ENCODE data around the gene NPIPB13.
"Not testable (repeated sequence)": the region's sequence is repeated elsewhere in the genome, so short reads cannot be mapped to it uniquely, and the experiment has no call there.

Gene NPIPB13

DNA sequence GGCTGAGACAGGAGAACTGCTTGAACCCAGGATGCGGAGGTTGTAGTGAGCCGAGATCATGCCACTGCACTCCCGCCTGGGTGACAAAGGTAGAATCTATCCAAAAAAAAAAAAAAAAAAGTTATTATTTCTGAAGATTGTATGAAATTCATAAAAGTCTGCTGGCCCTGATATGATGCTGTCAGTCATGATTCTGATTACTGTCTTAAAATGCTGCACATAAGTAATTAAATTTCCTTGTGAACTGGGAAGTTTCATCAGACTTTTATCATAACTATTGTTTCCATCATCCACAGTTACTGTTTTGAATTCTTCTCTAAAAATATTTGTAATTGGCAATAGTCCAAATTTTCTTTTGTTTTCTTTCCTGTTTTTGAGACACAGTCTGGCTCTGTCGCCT, at the start of gene NPIPB13:
TSS of gene NPIPB13 (minus strand) at position 101 of the 400 bp plus-strand sequence. CDS start 2,906 bp downstream, outside the sequence.
- not testable (repeated sequence) for ATAC-seq

DNA sequence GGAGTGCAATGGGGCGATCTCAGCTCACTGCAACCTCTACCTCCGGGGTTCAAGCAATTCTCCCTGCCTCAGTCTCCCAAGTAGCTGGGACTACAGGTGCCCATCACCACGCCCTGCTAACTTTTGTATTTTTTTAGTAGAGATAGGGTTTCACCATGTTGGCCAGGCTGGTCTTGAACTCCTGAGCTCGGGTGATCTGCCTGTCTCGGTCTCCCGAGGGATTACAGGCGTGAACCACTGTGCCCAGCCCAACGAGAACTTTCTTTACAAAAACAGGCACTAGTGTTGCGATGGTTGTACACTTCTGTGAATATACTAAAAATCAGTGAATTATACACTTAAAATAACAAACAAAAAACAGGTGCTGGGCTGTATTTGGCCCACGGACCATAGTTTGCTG, 34.1 kb upstream of the NPIPB13 start:
- not testable (repeated sequence) for ATAC-seq

DNA sequence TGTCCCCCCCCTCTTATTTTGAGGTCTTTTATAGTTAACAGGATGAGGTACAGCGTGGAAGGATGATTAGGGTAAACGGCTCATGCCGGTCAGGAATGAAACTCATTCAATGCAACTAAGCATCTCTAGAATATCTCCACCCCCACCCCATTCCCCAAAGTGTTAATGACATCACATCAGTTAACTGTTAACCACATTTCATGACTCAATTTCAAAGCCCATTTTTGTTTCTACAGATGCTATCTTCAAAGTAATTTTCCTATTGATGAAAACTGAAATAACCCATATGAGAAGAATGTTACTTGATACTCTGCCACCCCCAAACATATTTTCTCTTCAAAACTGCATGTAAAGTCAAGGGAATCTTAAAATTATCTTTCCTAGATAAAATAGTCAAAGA, 30.2 kb upstream of the NPIPB13 start:
- not testable (repeated sequence) for ATAC-seq

DNA sequence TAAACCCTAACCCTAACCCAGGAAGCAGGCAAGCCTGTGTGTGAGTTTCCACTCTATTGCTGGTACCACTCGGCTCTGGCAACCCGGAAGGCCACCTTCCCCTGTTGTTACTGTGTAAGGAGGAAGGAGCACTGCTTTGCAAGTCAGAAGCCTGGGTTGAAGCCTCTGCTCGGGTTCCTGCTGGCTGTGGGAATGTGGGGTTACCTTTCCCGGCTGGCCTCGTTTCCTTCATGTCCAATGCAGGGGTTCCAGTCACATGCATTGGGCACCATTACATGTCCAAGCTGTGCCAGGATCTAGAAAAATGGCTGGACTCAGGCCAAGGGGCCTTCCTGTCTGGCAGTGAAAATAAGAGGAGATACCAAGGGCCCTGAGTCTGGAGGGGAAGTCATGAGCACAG, 31.2 kb downstream of the NPIPB13 start:
- not testable (repeated sequence) for ATAC-seq

DNA sequence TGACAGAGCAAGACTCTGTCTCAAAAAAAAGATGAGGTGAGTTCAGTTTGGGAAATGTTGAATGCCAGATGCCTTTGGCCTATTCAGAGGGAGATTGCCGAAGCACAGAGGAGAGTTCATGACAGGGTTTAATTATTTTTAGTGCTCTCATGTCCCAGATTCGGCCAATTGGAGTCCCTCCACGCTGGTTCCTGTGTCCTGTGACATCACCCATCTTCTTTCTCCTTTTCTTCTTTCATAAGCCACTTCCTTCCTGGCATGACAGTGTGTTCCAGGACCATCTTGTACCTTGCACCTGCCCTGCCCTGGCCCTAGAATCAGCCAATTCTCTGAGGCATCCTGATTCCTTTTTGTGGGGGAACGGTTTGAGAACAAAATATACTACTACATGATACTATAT, 36.9 kb downstream of the NPIPB13 start:
- peak; percentile 36 to 40 for ATAC-seq

DNA sequence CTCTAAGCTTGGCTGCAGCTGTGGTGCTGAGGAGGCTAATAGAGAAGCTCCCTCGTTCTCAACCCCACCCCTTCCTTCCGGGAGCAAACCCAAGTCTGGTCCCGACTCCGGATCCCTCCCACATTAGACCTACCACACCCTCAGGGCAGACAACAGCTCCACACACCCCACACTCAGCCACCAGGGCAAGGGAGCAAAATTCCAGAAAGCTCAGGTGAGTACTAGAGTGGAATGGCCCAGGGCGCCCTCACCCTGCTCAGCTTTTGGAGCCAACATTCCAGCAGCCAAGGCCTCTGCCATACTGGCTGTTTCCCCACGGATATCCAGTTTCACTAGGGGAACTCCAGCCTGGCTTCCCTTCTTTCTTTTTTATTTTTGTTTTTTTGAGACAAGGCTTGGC, 39.2 kb downstream of the NPIPB13 start:
- ATAC-seq: not testable (repeated sequence)

DNA sequence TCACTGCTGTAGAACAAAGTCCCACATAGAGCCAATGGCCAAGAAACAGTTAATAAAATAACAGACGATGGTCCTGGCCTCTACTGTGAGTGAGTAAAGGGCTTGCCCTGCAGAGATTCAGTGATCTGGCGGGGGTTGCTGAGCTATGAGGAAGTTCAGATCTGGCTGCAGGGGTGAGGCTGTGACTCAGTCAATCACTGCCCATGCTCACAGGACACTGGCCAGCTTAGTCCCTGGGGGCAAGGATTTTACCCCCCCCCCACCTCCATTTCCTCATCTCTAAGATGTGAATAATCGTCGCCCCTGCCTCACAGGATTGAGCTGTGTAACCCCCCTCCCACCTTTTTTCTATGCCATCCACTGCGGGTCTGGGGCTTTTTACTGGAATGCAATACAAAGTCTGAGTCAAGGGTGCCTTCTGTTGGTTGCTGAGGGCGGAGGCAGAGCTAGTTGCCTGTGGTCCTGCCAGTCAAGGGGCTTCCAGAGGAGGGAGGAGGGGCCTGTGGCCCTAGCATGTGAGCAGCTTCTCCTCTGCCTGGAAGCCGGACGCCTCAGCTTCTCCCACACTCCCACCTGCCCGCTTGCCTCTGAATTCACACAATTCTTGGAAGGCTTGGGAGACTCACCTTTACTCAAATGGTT, 41.1 kb downstream of the NPIPB13 start:
- ATAC-seq: not testable (repeated sequence)

DNA sequence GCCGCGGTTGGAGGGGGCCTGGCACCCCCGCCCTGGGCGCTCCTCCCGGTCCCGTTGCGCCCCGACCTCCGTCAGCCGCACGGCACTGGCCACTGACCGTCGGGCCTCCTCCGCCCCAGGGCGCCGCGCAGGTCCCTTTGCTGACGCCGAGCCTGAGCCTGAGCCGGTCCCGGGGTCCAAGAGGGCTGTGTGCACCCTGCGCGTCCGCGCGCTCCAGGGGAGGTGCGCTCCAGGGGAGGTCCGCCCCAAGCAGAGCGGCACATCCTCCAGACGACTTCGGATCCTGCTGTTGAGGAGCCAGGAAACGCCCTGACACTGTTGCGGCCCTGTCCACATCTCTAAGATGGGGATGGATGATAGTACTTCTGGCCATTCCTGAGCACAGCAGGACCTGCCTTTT, 42.0 kb downstream of the NPIPB13 start:
- peak; percentile 64 to 69 for ATAC-seq

DNA sequence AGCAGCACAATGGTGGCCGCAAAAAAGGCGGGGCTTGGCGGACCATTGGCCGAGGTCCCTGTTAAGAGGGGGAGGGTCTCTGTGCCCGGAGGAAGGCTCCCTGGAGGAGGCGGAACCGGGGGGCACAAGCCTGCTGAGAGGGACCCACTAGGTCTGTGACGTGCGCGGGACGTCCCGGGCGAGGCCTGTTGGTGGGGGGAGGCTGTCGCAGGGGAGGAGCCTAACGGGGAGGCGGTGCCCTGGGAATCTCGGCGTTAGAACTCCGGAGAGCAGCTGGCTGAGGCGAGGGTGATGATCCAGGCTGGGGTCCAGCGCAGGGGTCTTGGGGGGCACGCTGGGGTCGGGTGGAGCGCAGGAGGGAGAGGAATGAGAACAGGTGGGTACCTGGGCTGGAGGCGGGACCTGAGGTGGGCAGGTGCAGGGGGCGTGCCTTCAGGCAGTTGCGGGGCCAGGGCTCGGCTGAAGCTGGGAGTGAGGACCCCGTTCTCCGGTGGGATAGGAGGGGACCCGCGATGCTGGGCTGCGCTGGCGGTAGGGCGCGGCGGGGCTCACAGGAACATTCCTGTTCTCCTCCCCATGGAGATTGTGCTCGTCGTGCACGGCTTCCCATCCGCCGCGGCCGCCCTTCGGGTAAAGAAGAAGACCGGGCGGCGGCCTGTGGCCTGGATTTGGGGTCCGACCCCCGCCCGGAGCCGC, 42.6 kb downstream of the NPIPB13 start:
- ATAC-seq: peak; percentile 56 to 68

DNA sequence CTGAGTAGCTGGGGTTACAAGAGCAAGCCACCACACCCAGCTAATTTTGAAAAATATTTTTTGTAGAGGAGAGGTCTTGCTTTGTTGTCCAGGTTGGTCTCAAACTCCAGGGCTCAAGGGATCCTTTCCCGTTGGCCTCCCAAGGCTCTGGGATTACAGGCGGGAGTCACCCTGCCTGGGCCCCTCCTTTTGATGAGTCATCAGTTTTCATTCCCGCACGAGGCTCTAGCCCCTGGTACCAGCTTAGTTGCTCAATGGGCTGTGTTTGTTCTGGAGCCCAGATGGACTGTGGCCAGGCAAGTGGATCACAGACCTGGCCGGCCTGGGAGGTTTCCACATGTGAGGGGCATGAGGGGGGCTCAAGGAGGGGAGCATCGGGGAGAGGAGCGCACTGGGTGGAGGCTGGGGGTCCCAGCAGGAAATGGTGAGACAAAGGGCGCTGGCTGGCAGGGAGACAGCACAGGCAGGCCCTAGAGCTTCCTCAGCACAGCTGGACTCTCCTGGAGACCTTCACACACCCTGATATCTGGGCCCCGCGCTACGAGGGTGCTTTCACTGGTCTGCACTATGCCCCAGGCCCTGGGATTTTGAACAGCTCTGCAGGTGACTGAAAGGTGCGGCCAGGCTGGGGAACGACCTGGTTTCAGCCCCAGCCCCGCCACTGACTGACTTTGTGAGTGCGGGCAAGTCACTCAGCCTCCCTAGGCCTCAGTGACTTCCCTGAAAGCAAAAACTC, 48.5 kb downstream of the NPIPB13 start:
- not testable (repeated sequence) for ATAC-seq

DNA sequence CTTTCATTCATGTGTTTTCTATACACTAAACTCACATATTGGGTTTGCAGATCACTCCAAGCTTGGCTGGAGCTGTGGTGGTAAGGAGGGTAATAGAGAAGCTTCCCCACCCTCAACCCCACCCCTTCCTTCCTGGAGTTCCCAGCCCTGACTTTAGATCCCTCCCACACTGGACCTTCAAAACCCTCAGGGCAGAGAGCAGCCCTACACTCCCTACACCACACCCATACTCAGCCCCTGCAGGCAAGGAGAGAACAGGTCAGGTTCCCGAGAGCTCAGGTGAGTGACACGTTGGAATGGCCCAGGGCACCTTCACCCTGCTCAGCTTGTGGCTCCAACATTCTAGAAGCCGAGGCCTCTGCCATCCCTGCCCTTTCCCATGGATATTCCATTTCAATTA, 49.2 kb downstream of the NPIPB13 start, which contains the start of gene SULT1A3:
TSS of gene SULT1A3 (plus strand) at position 207 of the 400 bp plus-strand sequence. CDS start 1,474 bp downstream, outside the sequence.
- ATAC-seq: not testable (repeated sequence)
